Neuronal stem cell (in vitro differentiated cells): ENCODE data around the gene ZFR.

Source experiments
- DNase-seq: peaks from one replicate; pipeline ENCODE4 v3.0.0-alpha.2; 2013; ENCODE audit warnings: low spot score
- H2AFZ ChIP-seq: one replicate; pipeline ENCODE4 v1.6.1; 2013; ENCODE audit warnings: mild to moderate bottlenecking, low read length, inconsistent platforms
- H2AK5ac ChIP-seq: 2 replicates; pipeline ENCODE4 v1.6.1; 2013; ENCODE audit warnings: low read depth, mild to moderate bottlenecking, inconsistent platforms, low read length, moderate library complexity, mixed read lengths
- H2BK120ac ChIP-seq: 2 replicates; pipeline ENCODE4 v1.6.1; 2013; ENCODE audit warnings: low read depth, mild to moderate bottlenecking, inconsistent platforms, low read length, moderate library complexity, mixed read lengths
- H2BK12ac ChIP-seq: one replicate; pipeline ENCODE4 v1.6.1; 2013; ENCODE audit warnings: low read length, inconsistent platforms
- H2BK15ac ChIP-seq: 2 replicates; pipeline ENCODE4 v1.6.1; 2013; ENCODE audit warnings: mild to moderate bottlenecking, low read length, inconsistent platforms, mixed read lengths
- H2BK5ac ChIP-seq: one replicate; pipeline ENCODE4 v1.6.1; 2013; ENCODE audit warnings: inconsistent platforms, mild to moderate bottlenecking, low read length, moderate library complexity
- H3K14ac ChIP-seq: one replicate; pipeline ENCODE4 v1.6.1; 2013; ENCODE audit warnings: low read length, inconsistent platforms
- H3K18ac ChIP-seq: 2 replicates; pipeline ENCODE4 v1.6.1; 2013; ENCODE audit warnings: low read length, inconsistent platforms
- H3K23ac ChIP-seq: 2 replicates; pipeline ENCODE4 v1.6.1; 2013; ENCODE audit warnings: low read depth, mild to moderate bottlenecking, mixed read lengths, low read length, inconsistent platforms; ENCODE audit not compliant: poor library complexity
- H3K27ac ChIP-seq: replicated peaks from 3 replicates; pipeline ENCODE4 v1.5.1; 2013; ENCODE audit warnings: low read length, inconsistent platforms
- H3K27me3 ChIP-seq, 3 experiments: 2 replicates each; pipeline ENCODE4 v1.6.1; 2013; ENCODE audit warnings: low read length in 3 of 3, mild to moderate bottlenecking in 2 of 3, inconsistent platforms in 1 of 3, low read depth in 1 of 3, mixed read lengths in 1 of 3, moderate library complexity in 1 of 3; ENCODE audit not compliant: control insufficient read depth in 3 of 3, insufficient read depth in 3 of 3
- H3K36me3 ChIP-seq, 2 donors: replicated peaks in 1 of 2; 2 replicates each; pipeline ENCODE4 v1.6.1; 2013; ENCODE audit warnings: low read length in 2 of 2; ENCODE audit not compliant: control insufficient read depth in 2 of 2, insufficient read depth in 2 of 2
- H3K4ac ChIP-seq: 2 replicates; pipeline ENCODE4 v1.6.1; 2013; ENCODE audit warnings: inconsistent platforms, mild to moderate bottlenecking, low read length, moderate library complexity
- H3K4me1 ChIP-seq, 2 donors: 1 replicate in 1 of 2; 2 replicates in 1 of 2; pipeline ENCODE4 v1.6.1; 2013; ENCODE audit warnings: low read length in 2 of 2, low read depth in 1 of 2; ENCODE audit not compliant: control insufficient read depth in 2 of 2, insufficient read depth in 1 of 2
- H3K4me2 ChIP-seq: one replicate; pipeline ENCODE4 v1.6.1; 2013; ENCODE audit warnings: mild to moderate bottlenecking, low read length, inconsistent platforms; ENCODE audit not compliant: insufficient read depth, poor library complexity, severe bottlenecking
- H3K4me3 ChIP-seq, 2 donors: 2 replicates each; pipeline ENCODE4 v1.5.1; 2013; ENCODE audit warnings: low read length in 2 of 2, mild to moderate bottlenecking in 2 of 2, inconsistent platforms in 1 of 2, moderate library complexity in 1 of 2
- H3K79me1 ChIP-seq: one replicate; pipeline ENCODE4 v1.6.1; 2013; ENCODE audit warnings: low read depth, mild to moderate bottlenecking, inconsistent platforms, low read length, moderate library complexity
- H3K9ac ChIP-seq: one replicate; pipeline ENCODE4 v1.6.1; 2013; ENCODE audit warnings: mild to moderate bottlenecking, low read depth, low read length, inconsistent platforms; ENCODE audit not compliant: poor library complexity
- H3K9me3 ChIP-seq, 2 donors: replicated peaks in 1 of 2; 2 replicates each; pipeline versions ENCODE3 to v1.6.1; 2013; ENCODE audit warnings: low read length in 2 of 2, mild to moderate bottlenecking in 2 of 2, inconsistent platforms in 1 of 2, low read depth in 1 of 2, mixed read lengths in 1 of 2, moderate library complexity in 1 of 2; ENCODE audit not compliant: control insufficient read depth in 2 of 2, insufficient read depth in 1 of 2
- H4K8ac ChIP-seq: one replicate; pipeline ENCODE4 v1.6.1; 2013; ENCODE audit warnings: low read depth, mild to moderate bottlenecking, inconsistent platforms, low read length, moderate library complexity
- H4K91ac ChIP-seq: one replicate; pipeline ENCODE4 v1.6.1; 2013; ENCODE audit warnings: low read length, low read depth, mild to moderate bottlenecking, inconsistent platforms; ENCODE audit not compliant: poor library complexity
- WGBS, 2 donors: extraction: QIAGEN DNeasy Blood & Tissue Kit; methylation state at CpG; one replicate each; pipeline ENCODE4 v1.1.7; 2013; ENCODE audit warnings: missing lambda C conversion rate in 2 of 2, mixed read lengths in 1 of 2; ENCODE audit not compliant: insufficient read length in 2 of 2, insufficient replicate concordance in 1 of 2; ENCODE audit errors: extremely low coverage in 2 of 2; 5-methylcytosine and 5-hydroxymethylcytosine counted together

Gene ZFR

DNA sequence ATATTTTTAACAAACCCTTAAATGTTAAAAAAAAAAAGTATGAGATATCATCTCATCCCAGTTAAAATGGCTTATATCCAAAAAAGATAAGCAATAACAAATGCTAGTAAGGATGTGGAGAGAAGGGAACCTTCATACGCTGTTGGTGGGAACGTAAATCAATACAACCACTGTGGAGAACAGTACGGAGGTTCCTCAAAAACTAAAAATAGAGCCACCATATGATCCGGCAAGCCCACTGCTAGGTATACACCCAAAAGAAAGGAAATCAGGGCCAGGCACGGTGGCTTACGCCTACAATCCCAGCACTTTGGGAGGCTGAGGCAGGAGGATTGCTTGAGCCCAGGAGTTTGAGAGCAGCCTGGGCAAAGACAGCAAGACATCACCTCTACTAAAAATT, 134.8 kb downstream of the ZFR start:
- H4K8ac ChIP-seq = no peak overlapping the region
- H4K91ac ChIP-seq = no peak overlapping the region
- no peak overlapping the region for H3K4me2 ChIP-seq
- no peak overlapping the region for H2BK12ac ChIP-seq
- H3K14ac ChIP-seq = no peak overlapping the region
- peaks cover 6% of the 10 kb centered on the region for H3K79me1 ChIP-seq
- H3K4me3 ChIP-seq = no peak overlapping the region
- no peak overlapping the region for H2AFZ ChIP-seq
- H3K27me3 ChIP-seq = no peaks in the 10 kb centered on the region
- no peak overlapping the region for H3K9ac ChIP-seq
- no peak overlapping the region for H3K23ac ChIP-seq
- H3K4ac ChIP-seq = no peak overlapping the region
- no peak overlapping the region for H2AK5ac ChIP-seq
- H2BK5ac ChIP-seq = no peak overlapping the region
- H2BK120ac ChIP-seq = no peak overlapping the region
- H3K9me3 ChIP-seq = no peaks in the 10 kb centered on the region
- peaks cover 0 to 23% of the 10 kb centered on the region in 2 donors for H3K36me3 ChIP-seq
- DNase-seq = no peak
- H3K27ac ChIP-seq = no peak overlapping the region
- no peak overlapping the region for H2BK15ac ChIP-seq
- H3K4me1 ChIP-seq = peaks cover 5% of the 10 kb centered on the region in 2 donors
- no CpG with 5 or more reads among the region's 6 CpGs for WGBS, 2 donors
- no peak overlapping the region for H3K18ac ChIP-seq

DNA sequence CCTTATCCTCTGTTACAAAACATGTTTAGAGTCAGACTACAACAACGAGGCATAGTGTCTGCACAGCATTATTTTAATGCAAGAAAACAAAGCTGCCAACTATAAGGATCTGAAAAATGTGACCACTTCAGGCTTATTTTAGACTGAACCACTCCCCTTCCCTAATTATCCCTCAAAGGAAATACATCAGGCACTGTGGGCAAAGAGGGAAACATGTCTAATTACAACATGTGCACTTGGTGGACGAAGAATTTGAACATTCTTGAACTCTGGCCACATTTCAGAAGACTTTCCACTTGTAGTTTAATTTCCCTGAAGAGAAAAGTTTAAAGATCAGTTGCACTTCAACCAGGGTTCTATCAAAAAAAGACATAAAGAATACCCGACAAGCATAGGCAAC, 135.6 kb downstream of the ZFR start:
- no peaks in the 10 kb centered on the region for H3K27me3 ChIP-seq
- H3K4me1 ChIP-seq = peaks cover 5% of the 10 kb centered on the region in 2 donors
- peaks cover 0 to 23% of the 10 kb centered on the region in 2 donors for H3K36me3 ChIP-seq
- no peak overlapping the region for H4K8ac ChIP-seq
- H3K14ac ChIP-seq = no peak overlapping the region
- WGBS, 2 donors = no CpG with 5 or more reads among the region's 3 CpGs
- H2BK5ac ChIP-seq = no peak overlapping the region
- DNase-seq = no peak
- no peak overlapping the region for H2AFZ ChIP-seq
- peaks cover 6% of the 10 kb centered on the region for H3K79me1 ChIP-seq
- no peak overlapping the region for H2AK5ac ChIP-seq
- H2BK12ac ChIP-seq = no peak overlapping the region
- no peak overlapping the region for H3K9ac ChIP-seq
- H3K4me2 ChIP-seq = no peak overlapping the region
- H3K27ac ChIP-seq = no peak overlapping the region
- no peak overlapping the region for H2BK15ac ChIP-seq
- H3K9me3 ChIP-seq = no peaks in the 10 kb centered on the region
- no peak overlapping the region for H3K4ac ChIP-seq
- no peak overlapping the region for H3K18ac ChIP-seq
- H3K4me3 ChIP-seq = no peak overlapping the region
- H4K91ac ChIP-seq = no peak overlapping the region
- H2BK120ac ChIP-seq = no peak overlapping the region
- H3K23ac ChIP-seq = no peak overlapping the region

DNA sequence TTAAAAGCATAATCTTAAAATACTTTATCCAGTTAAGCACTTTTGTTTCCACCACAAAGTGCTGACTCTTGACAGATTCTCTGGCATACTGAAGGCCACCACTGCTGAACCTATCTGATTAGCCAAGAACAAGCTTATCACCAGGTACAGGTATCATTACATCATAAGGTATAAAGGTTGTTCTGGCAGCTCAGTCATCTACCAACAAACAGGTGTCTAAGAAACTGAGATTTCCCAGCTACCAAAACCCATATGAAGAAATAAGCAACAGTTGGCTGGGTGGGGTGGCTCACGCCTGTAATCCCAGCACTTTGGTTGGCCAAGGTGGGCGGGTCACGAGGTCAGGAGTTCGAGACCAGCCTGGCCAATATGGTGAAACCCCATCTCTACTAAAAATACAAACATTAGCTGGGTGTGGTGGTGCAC, 136.8 kb downstream of the ZFR start:
- no peaks in the 10 kb centered on the region for H3K27me3 ChIP-seq

DNA sequence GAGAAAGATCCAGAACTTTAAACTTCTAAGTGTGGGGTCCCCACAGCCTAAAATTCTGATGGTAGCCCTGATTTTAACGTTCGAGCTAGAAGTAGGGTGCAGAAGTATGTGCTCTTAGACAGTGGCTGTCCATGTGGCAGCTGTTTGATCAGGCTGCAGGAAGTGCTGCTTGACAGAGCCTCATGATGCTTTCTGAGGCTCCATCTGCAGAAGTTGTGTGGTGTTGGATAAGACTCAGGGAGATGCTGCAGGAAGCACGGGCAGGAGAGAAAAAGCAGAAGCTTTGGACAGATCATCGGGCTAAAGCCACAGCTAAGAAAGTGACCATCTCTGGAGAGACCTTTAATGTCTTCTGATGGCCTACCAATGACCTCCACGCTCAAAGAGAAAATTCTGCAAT, 139.9 kb downstream of the ZFR start:
- no peaks in the 10 kb centered on the region for H3K4me1 ChIP-seq
- H3K4me3 ChIP-seq = no peak overlapping the region
- H2BK12ac ChIP-seq = no peak overlapping the region
- no peak overlapping the region for H2AFZ ChIP-seq
- H3K14ac ChIP-seq = no peak overlapping the region
- no peak overlapping the region for H3K23ac ChIP-seq
- H3K4ac ChIP-seq = no peak overlapping the region
- no peak overlapping the region for H3K9ac ChIP-seq
- no peaks in the 10 kb centered on the region for H3K9me3 ChIP-seq
- H3K27me3 ChIP-seq = no peaks in the 10 kb centered on the region
- H3K18ac ChIP-seq = no peak overlapping the region
- H4K8ac ChIP-seq = no peak overlapping the region
- H3K36me3 ChIP-seq = peaks cover 0 to 13% of the 10 kb centered on the region in 2 donors
- H4K91ac ChIP-seq = no peak overlapping the region
- no peak overlapping the region for H2AK5ac ChIP-seq
- no peak overlapping the region for H2BK120ac ChIP-seq
- no peak overlapping the region for H2BK5ac ChIP-seq
- no CpG with 5 or more reads among the region's 5 CpGs for whole genome bisulfite sequencing, 2 donors
- H2BK15ac ChIP-seq = no peak overlapping the region
- no peak overlapping the region for H3K4me2 ChIP-seq
- H3K27ac ChIP-seq = no peak overlapping the region
- no peak for DNase-seq
- peaks cover 2% of the 10 kb centered on the region for H3K79me1 ChIP-seq

More for the DNA sequence above, 136.8 kb downstream of the ZFR start:
- Histone ChIP-seq H3K4me2 (no peak overlapping the region), H2AK5ac (no peak overlapping the region), H2AFZ (no peak overlapping the region), H4K8ac (no peak overlapping the region), H3K4me1 (peaks cover 5% of the 10 kb centered on the region in 2 donors), H3K23ac (no peak overlapping the region), H3K9ac (no peak overlapping the region), H3K4ac (no peak overlapping the region), H3K9me3 (no peaks in the 10 kb centered on the region), H3K14ac (no peak overlapping the region), H2BK15ac (no peak overlapping the region), H2BK12ac (no peak overlapping the region), H3K18ac (no peak overlapping the region), H3K4me3 (no peak overlapping the region), H2BK120ac (no peak overlapping the region), H3K36me3 (peaks cover 0 to 23% of the 10 kb centered on the region in 2 donors), H3K79me1 (peaks cover 5% of the 10 kb centered on the region), H2BK5ac (no peak overlapping the region), H4K91ac (no peak overlapping the region), H3K27ac (no peak overlapping the region)
- WGBS, 2 donors = no CpG with 5 or more reads among the region's 4 CpGs
- DNase-seq = no peak
